Small intestine (tissue), 7 donors: ENCODE results near the gene DECR2. TPM values are rescaled to one million over a fixed set of nuclear protein-coding genes. Genes with fewer than 3 reads are reported as not detected.

ENCODE experiments used
- DNase-seq, 2 donors: peaks; one replicate each; pipeline versions ENCODE4 v3.0.0 to v3.0.0-alpha.2; 2013
- FAIRE-seq: peaks from 2 replicates; lab custom pipeline; 2012; peaks lifted over from hg19 to GRCh38; lab: Jason Lieb, UNC
- H3K27ac ChIP-seq, 3 donors: one replicate each; pipeline ENCODE4 v1.5.1; 2013; ENCODE audit warnings: low read length in 2 of 3, mild to moderate bottlenecking in 2 of 3, control low read depth in 1 of 3, inconsistent platforms in 1 of 3, low read depth in 1 of 3, moderate library complexity in 1 of 3
- H3K27me3 ChIP-seq, 3 donors: one replicate each; pipeline ENCODE4 v1.6.1; 2013; ENCODE audit warnings: low read length in 3 of 3, inconsistent platforms in 1 of 3; ENCODE audit not compliant: control insufficient read depth in 3 of 3, insufficient read depth in 3 of 3
- H3K36me3 ChIP-seq, 3 donors: one replicate each; pipeline ENCODE4 v1.6.1; 2013; ENCODE audit warnings: low read length in 3 of 3, inconsistent platforms in 1 of 3, low read depth in 1 of 3, mild to moderate bottlenecking in 1 of 3, moderate library complexity in 1 of 3; ENCODE audit not compliant: control insufficient read depth in 3 of 3, insufficient read depth in 2 of 3
- H3K4me1 ChIP-seq, 3 donors: one replicate each; pipeline ENCODE4 v1.6.1; 2013; ENCODE audit warnings: low read length in 2 of 3, inconsistent platforms in 1 of 3, low read depth in 1 of 3, mild to moderate bottlenecking in 1 of 3, moderate library complexity in 1 of 3; ENCODE audit not compliant: control insufficient read depth in 3 of 3, insufficient read depth in 2 of 3
- H3K4me3 ChIP-seq, 3 donors: one replicate each; pipeline ENCODE4 v1.5.1; 2013; ENCODE audit warnings: low read length in 3 of 3, control low read depth in 1 of 3, inconsistent platforms in 1 of 3, low read depth in 1 of 3, mild to moderate bottlenecking in 1 of 3, moderate library complexity in 1 of 3
- H3K9me3 ChIP-seq, 2 donors: one replicate each; pipeline ENCODE4 v1.6.1; 2013; ENCODE audit warnings: low read depth in 1 of 2, low read length in 1 of 2; ENCODE audit not compliant: control insufficient read depth in 2 of 2, insufficient read depth in 1 of 2
- WGBS, 3 donors: extraction: QIAGEN DNeasy Blood & Tissue Kit; methylation state at CpG; one replicate each; pipeline ENCODE4 v1.1.7; 2013; 5-methylcytosine and 5-hydroxymethylcytosine counted together
- polyA plus RNA-seq, 4 donors: library from polyadenylated mRNA; stranded (reverse) in 3 of 4; unstranded in 1 of 4; fragments of 200-250 nt in 3 of 4; fragments of 120-200 nt in 1 of 4; gene quantifications; one replicate each; pipeline versions ENCODE4 v1.2.1 to v1.2.3, GENCODE V29; 2013
- donor health status: healthy with polysubstance abuse.
- donor health status: control.
- donor health status: control.
- donor health status: Bipolar disorder and iron deficiency.
- donor health status: healthy.

Gene DECR2
- polyA plus RNA-seq, 4 donors, result 46.7 to 154 (median 99.2) TPM

- Histone ChIP-seq H3K27me3 (no peaks in the 10 kb centered on the region), H3K9me3 (no peaks in the 10 kb centered on the region), H3K27ac (no peak overlapping the region), H3K4me3 (no peak overlapping the region), H3K36me3 (peaks cover 0 to 29% (median 0%) of the 10 kb centered on the region in 3 donors), H3K4me1 (no peaks in the 10 kb centered on the region)
- DNase-seq (no peak), FAIRE-seq (no peak)
- WGBS, 3 donors, result 70 to 89% (median 82%) methylated on average over 6 of the region's 6 CpGs
Observed at GRCh38 chr16:442976-443375, 41.3 kb downstream of the DECR2 start.

- peaks cover 0 to 24% (median 0%) of the 10 kb centered on the region in 3 donors for H3K36me3 ChIP-seq
- H3K4me3 ChIP-seq, result no peak overlapping the region
- no peaks in the 10 kb centered on the region for H3K27me3 ChIP-seq
- H3K4me1 ChIP-seq, result no peaks in the 10 kb centered on the region
- H3K9me3 ChIP-seq, result no peaks in the 10 kb centered on the region
- no peak overlapping the region for H3K27ac ChIP-seq
- no peak for DNase-seq
- FAIRE-seq, result no peak
- 89 to 94% (median 93%) methylated on average over 10 of the region's 10 CpGs for WGBS, 3 donors
Observed at GRCh38 chr16:444027-444426, 42.3 kb downstream of the DECR2 start.

DNA sequence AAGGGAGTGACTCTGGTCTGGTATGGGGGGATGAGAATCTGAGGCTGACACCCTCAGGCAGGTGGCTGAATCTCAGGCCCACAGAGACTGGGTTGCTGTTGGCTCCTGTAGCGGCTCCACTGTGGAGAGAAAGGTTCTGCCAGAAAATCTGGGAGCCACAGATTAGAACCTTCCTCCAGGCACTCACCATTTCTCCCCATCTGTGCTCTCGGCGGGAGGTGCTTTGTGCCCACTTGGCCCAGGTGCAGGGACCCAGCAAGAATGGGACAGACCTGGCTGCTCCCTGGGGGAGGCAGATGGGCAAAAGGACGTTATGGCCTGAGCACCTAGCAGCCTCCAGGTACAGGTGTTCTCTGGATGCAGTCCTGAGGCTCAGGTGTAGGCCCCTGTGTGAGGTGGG lies 43.9 kb downstream of the DECR2 start:
- no peak for FAIRE-seq
- no peak overlapping the region for H3K27ac ChIP-seq
- no peak for DNase-seq
- WGBS, 3 donors, result 84 to 90% (median 86%) methylated on average over 4 of the region's 4 CpGs
- H3K27me3 ChIP-seq, result no peaks in the 10 kb centered on the region
- H3K36me3 ChIP-seq, result peaks cover 0 to 15% (median 0%) of the 10 kb centered on the region in 3 donors
- H3K4me3 ChIP-seq, result no peak overlapping the region
- no peaks in the 10 kb centered on the region for H3K9me3 ChIP-seq
- peaks cover 0 to 7% (median under 1%) of the 10 kb centered on the region in 3 donors for H3K4me1 ChIP-seq

GRCh38 chr16:450385-450784 lies 48.7 kb downstream of the DECR2 start:
- H3K4me3 ChIP-seq, result no peak overlapping the region
- no peaks in the 10 kb centered on the region for H3K9me3 ChIP-seq
- DNase-seq, result no peak
- H3K27me3 ChIP-seq, result no peaks in the 10 kb centered on the region
- peaks cover 0 to under 1% (median 0%) of the 10 kb centered on the region in 3 donors for H3K36me3 ChIP-seq
- 59 to 69% (median 62%) methylated on average over 8 of the region's 8 CpGs for WGBS, 3 donors
- H3K27ac ChIP-seq, result peak overlapping the region in 1 of 3 donors; percentile 34
- peaks cover 0 to 9% (median 2%) of the 10 kb centered on the region in 3 donors for H3K4me1 ChIP-seq
- FAIRE-seq, result no peak

- FAIRE-seq, result no peak
- peak in 1 of 2 donors; percentile 36 for DNase-seq
- Histone ChIP-seq H3K36me3 (peaks cover 0 to 4% (median 0%) of the 10 kb centered on the region in 3 donors), H3K27me3 (no peaks in the 10 kb centered on the region), H3K4me1 (peaks cover 0 to 9% (median 2%) of the 10 kb centered on the region in 3 donors), H3K4me3 (no peak overlapping the region), H3K9me3 (no peaks in the 10 kb centered on the region), H3K27ac (no peak overlapping the region)
- WGBS, 3 donors, result 36 to 65% (median 53%) methylated on average over 13 to 14 of the region's 14 CpGs
Observed at GRCh38 chr16:450785-451512, 49.3 kb downstream of the DECR2 start.

GRCh38 chr16:454397-454940 lies 52.8 kb downstream of the DECR2 start:
- FAIRE-seq, result no peak
- Histone ChIP-seq H3K9me3 (no peaks in the 10 kb centered on the region), H3K27me3 (no peaks in the 10 kb centered on the region), H3K4me3 (no peak overlapping the region), H3K27ac (no peak overlapping the region), H3K4me1 (peaks cover 0 to 25% (median 6%) of the 10 kb centered on the region in 3 donors), H3K36me3 (peaks cover 0 to 10% (median 0%) of the 10 kb centered on the region in 3 donors)
- no peak for DNase-seq
- 87 to 91% (median 90%) methylated on average over 13 of the region's 13 CpGs for WGBS, 3 donors

GRCh38 chr16:455453-455852 lies 53.8 kb downstream of the DECR2 start:
- Histone ChIP-seq H3K36me3 (peaks cover 0 to 12% (median 0%) of the 10 kb centered on the region in 3 donors), H3K4me3 (no peak overlapping the region), H3K27ac (no peak overlapping the region), H3K4me1 (peaks cover 0 to 19% (median 6%) of the 10 kb centered on the region in 3 donors), H3K27me3 (no peaks in the 10 kb centered on the region), H3K9me3 (no peaks in the 10 kb centered on the region)
- no peak for FAIRE-seq
- no peak for DNase-seq
- WGBS, 3 donors, result 93 to 97% (median 96%) methylated on average over 11 to 12 of the region's 12 CpGs

DNA sequence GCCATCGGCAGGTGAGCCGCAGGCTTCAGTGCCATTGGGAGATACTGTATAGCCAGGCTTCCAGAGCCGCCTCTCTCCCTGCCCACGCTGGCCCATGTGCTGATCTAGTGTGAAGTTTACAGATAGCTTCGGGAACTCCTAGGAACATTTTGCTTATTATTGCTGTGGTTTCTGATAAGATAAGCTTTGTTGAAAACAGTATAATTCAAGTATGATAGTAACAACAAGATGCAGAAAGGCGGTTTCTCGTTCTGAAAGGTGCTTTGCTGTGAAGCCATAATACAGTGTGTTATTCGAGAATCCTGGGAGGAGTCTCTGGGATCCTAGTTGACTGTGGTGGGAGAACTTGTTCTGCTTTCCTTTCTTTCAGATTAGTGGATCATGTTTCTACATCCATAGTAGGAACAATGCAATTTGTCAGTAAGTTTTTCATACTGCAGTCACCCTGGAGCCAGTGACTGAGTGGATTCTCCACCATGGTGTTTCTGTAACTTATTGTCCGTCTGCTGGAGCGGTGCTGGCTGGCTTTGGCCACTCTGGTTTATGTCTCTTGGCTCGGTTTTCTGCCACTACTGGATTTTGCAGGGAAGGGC lies 55.3 kb downstream of the DECR2 start:
- DNase-seq (peak; percentile 47 to 62), FAIRE-seq (no peak)
- Histone ChIP-seq H3K4me3 (no peak overlapping the region), H3K4me1 (peaks cover 0 to 16% (median 4%) of the 10 kb centered on the region in 3 donors), H3K36me3 (peaks cover 0 to 28% (median 0%) of the 10 kb centered on the region in 3 donors), H3K27me3 (no peaks in the 10 kb centered on the region), H3K9me3 (no peaks in the 10 kb centered on the region), H3K27ac (peak overlapping the region in 2 of 3 donors; percentile 8 to 30)
- 31 to 52% (median 48%) methylated on average over 11 of the region's 11 CpGs for WGBS, 3 donors
